Left kidney (tissue), 2 donors: ENCODE data around the gene LTBP1. TPM values are rescaled to one million over a fixed set of nuclear protein-coding genes. Genes with fewer than 3 reads are reported as not detected.

Experiments used
- DNase-seq: peaks from one replicate; pipeline ENCODE4 v3.0.0-alpha.2; 2013
- polyA plus RNA-seq: library from polyadenylated mRNA; unstranded; fragments of 120-200 nt; gene quantifications from one replicate; pipeline ENCODE4 v1.2.1, GENCODE V29; 2013; ENCODE audit not compliant: insufficient read length

LTBP1 gene
- polyA plus RNA-seq, 1 donor = 85.2 TPM

DNA sequence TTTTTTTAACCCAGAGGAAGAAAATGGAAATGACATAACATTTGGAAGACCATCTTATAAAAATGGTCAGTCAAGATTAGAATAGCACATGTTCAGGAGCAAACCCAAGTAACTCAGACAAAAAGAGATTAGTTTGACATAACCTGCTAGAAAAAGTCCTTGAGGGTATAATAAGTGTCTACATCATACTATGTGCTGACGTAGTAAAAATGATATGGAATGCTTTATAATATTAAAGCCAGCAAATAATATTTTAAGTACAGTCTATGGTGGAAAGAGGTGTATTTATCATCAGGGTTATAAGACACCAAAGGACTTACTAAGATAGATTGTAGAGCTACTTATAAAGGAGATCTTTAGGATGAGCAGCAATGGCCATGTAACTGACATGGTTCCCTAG, 169.0 kb downstream of the LTBP1 start:
- DNase-seq = no peak

DNA sequence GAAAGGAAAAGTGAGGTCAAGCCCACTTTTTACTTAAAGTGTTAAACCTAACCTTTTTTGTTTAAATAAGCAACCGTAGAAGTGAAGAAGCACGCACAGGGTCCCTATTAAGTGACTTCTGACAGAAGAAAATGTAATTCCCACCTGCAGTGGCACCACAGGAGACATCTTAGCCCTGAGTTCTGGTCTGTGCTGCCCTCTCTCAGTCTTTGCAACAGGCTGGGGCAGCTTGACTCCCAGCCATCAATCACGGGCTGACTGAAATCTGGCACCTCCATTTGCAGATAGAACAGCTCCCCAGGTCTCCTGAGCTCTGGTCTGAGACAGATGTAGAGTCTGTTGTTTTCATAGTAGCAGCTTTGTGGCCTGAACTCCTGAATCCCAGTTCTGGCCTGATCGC, 170.0 kb downstream of the LTBP1 start:
- no peak for DNase-seq

DNA sequence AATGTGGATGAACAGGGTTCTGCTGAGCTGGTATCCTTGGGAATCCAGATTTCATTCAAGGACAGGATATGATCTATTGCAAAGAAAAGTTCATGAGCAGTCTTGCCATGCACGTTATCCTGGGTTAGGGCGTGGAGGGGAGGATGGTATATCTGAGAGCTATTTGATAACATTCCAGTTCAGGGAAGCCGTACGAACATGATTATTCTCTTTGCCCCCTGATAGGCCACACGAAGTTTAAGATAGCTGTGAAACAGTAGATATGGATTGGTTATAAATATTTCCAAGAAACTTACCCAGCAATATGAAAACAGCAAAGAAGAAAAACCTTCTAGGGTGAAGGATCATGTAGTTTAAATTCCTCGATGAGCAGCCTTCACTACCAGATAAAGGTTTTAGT, 171.9 kb downstream of the LTBP1 start:
- no peak for DNase-seq

DNA sequence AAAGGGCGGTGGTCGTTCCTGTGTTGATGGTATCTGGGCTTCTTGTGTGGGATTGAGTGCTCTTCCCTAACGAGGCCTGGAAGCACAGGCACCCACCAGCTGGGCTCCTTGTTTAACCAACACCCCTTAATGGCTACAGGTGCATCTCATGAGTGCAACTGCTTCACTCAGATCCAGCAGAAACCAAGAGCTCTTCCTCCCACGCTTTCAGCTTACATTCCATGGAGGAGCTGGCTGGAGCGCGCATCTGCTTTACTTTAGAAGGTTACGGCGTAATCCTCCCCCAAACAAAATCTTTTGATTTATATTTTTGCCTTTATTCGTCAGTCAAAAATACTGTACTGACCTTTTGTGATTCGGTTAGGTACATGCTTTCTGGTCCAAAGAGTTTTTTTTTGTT, 174.7 kb downstream of the LTBP1 start:
- no peak for DNase-seq

DNA sequence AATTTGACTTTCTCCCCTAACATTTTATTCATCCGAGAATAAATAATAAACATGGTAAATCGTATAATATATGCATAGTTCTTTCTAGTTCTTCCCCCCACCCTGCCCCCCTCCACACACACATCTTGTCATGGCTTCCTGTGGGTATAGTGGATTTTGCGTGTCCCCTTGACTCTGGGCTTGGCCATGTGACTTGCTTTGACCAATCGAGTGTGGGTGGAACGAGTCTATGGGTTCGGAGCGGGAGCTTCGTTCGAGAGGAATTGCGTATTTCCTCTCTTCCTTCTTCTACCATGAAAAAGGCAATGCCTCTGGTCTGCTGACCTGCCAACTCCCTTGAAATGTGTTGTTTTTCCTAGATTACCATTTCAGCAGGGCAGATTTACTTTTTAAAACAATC, 175.2 kb downstream of the LTBP1 start:
- DNase-seq = no peak

DNA sequence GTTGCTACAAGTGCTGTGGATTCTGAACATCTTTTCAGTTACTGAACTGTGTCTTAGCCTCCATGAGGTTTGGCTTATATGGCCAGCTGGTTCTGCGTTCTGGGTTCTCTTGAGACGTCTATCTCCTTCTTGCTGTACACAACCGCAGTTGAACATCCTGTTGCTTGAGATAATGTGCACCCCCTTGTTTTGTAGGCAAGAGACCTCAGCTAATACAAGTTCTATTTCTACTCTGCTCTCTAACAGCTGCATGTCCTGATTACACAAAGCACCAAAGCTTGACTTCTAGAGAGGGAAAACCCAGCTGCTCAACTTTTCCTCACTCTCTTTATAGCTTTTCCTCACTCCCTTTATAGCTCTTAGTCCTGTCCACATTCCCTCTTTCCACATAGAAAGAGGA, 176.0 kb downstream of the LTBP1 start:
- no peak for DNase-seq

DNA sequence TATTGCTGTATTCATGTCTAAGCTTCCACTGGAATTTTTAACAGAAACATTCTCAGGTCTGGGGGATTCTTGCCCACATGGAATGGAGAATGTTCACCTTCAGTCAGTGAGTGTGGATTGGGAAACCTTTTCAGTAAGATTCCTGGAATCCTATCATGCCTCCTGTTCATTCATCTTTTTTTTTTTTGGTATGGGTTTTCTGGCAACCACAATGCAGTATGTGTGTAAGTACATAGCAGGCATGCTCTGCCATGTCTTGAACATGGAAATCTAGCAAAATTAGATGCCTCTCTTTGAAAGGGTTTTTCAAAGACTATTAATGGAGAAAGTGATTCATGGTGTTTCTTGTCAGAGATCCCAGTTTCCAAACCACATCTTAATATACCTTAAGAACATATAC, 176.5 kb downstream of the LTBP1 start:
- no peak for DNase-seq

DNA sequence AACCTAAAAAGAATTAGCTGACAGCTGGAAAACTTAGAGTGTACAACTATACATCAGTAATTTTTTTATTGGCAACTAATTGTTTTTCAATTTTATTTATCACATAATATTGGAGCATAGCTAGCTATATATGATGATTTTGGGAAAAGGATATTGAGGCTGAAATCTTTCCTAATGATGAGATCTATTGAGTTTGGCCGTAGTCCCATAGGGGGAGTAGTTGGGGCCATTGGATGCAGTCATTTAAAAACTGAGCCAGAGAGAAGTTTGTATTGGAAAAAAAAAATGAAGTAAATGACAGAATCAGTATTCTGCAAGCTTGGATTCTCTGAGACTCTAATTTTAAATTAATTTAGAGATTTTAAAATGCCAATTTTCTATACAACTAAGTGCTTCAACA, 179.8 kb downstream of the LTBP1 start:
- no peak for DNase-seq

DNA sequence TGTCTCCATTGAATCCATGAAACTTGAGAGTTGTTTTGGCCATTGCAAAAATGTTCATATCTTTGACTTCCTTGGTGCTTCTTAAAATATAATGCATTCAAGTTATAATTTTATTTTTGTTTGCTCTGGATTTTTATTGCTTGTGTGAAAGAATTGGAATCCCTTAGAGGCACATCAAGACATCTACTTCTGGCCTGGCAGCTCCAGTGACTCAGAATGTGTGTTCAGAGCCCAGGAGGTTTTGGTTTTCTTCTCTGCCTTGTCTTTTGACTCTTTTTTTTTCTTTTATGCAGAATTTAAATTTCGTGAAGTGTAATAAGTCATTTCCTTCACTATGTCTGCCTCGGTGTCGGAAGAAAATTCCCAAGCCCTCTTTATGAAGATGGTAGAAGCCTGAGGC, 180.2 kb downstream of the LTBP1 start:
- no peak for DNase-seq

DNA sequence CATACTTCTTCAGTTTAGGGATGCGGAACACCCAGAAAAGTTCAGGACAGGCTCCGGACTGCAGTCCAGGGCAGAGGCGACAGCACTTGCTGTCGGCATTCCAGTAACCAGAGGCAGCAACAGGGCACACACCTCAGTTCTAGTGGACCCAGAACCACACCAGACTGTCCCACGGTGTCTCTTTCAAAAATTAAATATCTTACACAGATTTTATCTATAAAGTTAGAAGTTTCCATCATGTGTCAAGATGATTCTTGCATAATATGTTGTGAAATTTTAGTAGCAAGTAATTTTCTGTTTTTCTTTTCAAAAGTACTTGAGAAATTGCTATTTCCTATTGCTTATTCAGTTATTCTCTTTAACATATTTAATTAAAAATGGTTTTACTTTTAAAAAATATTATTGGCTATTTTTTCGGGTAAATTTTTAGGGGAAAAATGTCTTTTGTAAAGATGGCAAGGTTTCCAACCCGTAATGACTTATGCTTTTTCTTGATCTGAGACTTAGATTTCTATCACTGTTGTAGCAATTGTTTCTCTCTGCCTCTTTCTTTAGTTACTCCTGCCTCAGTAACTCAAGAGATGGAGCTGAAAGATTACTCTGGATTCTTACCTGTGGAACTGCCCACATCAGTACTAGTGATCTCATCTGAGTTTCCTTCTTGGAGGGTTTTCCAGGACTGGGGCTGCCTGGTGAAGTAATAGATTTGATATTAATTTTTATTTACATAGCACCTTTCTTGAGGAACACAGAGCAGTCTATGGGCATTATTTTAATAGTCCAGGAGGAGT, 182.7 kb downstream of the LTBP1 start:
- DNase-seq = no peak

DNA sequence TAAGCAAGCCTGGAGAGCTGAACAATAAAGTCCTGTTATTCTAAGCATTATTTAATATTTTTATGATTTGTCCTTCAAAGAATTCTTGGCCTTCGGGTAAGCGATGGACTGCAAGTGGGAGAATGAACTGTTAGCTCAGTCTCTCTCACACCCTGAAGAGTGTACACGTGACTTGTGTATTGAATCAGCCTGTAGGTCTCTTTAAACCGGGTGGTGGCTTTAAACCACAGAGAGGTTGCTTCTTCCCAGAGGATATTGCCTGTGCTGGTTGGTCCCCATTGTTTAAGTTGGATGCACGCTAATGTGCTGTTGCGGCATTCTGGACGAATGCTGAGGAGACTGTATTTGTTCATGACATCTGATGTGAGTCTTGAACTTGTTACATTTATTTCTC, 183.3 kb downstream of the LTBP1 start:
- no peak for DNase-seq

DNA sequence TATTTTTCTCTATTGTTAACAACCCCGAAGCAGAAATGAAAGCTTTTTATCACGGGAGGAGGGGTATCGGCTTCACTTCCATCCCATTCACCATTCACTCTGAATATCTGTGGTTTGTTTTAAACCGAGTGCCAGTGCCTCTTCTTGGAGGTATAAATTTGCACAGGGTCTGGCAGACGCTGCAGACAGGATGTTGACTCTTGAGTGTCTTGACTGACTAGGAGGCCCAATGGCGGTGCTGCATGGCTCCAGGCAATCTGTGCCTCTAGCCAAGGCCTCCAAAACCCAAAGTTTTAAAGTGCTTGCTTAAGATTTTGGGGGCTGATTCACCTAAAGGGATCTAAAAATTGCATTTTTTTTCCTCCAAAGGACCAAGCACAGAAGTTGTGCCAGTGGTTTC, 183.8 kb downstream of the LTBP1 start:
- DNase-seq = no peak

DNA sequence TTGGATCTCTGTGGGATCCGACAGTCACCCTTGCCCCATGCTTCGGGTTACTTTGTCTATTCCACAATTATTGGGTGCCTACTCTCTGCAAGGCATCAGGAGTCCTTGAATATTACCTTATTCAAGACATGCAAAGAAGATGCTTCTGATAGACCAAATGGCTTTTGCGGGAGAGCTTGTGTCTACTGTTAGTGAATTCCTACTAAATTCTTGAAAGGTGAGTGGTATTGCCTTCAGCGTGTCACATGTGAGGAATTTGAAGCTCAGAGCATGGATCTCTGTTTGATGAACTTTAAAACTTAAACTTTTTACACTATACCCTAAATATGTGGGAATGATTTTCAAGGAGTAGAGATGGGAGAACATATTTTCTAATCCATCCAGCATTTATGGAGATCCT, 184.4 kb downstream of the LTBP1 start:
- no peak for DNase-seq

DNA sequence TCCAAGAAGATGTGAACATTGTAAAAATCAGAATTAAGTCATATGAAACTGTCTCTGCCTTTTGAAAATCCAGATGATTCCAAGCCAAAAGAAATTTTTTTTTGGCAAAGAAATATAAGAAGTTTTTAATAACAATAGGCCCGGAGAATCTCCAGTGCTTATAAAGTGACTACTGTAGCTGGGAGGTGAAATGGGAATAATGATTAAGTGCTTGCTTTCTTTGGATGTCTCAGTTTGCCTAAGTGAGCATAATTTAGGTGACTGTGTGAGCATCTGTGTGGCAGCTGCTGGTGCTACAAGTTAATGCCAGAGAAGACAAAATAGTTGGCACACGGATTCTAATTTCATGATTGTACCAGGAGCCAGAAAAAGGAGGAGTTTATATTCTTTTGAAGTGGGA, 185.0 kb downstream of the LTBP1 start:
- DNase-seq = no peak

DNA sequence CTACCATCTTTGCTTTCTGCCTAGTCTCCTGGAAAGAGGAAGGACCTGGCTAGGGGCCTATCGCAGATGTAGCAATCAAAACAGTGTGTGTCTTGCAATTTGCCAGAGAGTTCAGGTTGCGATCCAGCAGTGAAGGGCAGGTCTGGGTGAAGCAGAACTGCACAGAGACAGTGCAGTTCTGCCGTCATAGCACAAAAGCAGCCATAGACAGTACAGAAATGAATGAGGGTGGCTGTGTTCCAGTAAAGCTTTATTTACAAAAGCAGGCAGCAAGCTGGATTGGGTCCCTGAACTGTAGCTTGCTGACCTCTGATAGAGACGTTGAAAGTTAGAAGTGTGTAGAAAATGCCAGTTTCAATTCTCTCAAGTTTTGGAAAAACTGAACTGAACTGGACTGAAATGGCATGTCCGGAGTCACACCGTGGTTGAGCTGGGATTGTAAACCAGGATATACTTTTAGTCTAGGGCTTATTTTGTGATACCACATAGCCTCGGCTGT, 186.8 kb downstream of the LTBP1 start:
- DNase-seq = no peak

DNA sequence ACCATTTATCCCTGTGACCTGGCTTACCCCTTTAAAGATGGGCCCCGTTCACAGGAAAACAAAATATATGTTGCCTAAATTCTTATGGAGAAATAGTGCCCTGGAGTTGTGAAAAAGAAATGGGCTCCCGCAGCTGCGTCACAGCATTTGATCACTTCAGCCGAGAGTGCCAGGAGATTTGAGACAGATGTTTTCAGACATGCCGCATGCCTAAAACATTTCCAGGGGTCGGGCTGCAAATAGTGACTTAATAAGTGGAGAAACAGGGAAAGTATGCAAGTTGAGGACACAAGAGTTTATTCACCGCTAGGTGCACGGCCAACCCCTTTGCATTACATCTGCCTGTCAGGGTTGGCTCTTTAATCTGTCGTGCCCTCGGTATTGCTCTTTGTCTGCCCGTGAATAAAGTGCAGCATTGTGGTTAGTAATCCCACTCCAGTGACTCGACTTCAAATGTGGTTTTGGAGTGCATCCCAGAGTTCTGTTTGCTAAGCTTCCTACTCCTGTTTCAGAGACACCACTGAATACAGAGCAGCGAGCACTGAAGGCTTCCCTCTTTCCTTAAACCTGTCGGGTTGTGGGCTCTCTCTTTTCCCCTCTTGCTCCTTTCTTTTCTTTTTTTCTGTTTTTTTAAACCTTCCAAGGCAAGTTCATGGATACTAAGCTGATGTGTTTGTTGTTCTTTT, 187.5 kb downstream of the LTBP1 start:
- peak; percentile 59 for DNase-seq

DNA sequence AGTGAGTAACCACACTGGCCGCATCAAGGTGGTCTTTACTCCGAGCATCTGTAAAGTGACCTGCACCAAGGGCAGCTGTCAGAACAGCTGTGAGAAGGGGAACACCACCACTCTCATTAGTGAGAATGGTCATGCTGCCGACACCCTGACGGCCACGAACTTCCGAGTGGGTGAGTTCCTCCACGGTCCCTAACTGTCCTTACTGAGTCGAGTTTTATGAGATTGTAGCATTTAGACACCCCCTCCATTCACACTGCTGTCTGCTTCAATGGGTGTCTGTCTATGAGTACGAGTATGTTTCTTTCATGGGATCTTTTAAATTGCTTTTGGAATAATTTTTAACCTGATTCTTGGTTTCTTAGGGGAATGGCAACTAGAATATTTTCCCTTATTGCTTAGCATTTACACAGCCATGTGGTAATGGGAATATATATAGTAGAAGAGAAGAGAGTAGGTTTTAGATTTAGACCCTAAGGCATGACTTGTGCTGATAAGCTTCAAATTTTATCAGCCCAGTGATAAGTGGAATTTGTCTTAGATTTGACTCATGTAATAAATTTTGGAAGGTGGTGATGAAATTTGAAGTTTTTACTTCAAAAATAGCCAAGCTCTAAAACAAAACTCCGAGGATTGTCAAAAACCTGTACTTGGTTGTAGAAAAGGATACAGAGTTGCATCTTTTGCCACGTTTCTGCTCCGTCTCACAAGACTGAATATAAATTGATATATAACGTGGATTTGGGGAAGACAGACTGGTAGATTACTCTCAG, 188.2 kb downstream of the LTBP1 start:
- no peak for DNase-seq

DNA sequence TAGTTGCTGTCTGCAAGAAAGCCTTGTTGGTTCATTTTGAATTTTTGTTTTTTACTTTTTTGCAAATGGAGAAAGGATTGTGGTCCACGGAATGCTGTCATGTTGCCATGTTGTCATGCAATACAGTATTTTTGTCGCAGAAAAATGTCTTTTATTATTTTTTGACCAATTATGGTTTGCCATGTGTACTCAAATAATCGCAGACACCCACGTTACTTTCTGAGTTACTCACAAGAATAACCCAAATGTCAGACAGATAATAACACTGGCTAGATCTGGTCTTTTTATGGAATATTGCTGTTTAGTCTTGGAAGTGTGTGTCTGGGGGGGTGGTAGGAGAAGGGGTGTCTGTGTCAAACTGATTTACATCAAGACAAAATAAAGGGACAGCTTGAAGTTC, 188.9 kb downstream of the LTBP1 start:
- no peak for DNase-seq

DNA sequence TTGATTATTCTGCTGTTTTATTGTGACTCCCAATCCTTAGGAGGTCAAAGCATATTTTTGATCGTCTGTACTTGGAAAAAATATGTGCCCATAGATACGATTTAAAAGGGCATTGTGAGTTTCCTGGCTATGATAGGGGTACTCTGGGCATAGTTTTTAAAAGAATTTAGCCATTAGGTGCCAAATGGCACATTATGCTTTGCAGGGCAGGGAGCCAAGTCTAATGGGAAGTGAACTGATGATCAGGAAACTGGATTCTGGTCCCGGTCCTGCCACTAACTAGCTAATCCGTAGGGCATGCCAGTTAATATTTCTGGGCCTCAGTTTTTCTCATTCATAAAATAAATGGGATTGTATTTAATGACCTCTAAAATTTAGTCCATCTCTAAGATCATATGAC, 189.3 kb downstream of the LTBP1 start:
- DNase-seq = no peak

DNA sequence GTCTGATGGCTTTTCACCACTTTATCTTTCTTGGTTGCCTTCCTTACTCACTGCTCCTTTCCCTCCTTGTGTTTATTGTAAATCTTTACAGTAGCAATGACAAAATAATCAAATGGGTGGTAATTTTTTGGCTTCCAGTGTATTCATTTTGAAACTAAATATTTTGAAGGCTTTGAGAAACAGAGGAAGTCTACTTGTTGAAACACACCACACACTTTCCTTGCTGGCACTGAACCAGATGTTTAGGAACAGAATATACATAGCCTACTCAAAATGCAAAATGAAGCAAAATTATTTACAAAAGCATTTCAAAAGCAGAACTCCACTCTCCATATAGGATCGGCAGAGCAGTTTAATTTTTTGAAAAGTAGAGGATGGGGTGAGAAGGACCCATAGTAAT, 189.8 kb downstream of the LTBP1 start:
- DNase-seq = no peak

DNA sequence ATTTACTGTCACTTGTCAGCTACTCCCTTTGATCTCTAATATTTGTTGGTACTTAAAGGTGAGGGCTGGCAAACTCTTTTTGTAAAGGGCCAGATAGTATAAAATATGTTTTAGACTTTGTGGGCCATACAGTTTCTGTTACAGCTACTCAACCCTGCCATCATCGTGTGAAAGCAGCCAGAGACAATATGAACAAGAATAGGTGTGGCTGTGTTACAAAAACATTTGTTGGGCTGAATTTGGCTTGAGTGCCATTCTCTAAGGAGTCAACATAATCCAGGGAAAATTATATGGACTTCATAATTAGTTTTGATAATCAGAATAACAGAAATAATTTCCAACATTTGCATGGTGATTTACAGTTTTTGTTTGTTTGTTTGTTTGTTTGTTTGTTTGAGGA, 190.6 kb downstream of the LTBP1 start:
- DNase-seq = no peak

DNA sequence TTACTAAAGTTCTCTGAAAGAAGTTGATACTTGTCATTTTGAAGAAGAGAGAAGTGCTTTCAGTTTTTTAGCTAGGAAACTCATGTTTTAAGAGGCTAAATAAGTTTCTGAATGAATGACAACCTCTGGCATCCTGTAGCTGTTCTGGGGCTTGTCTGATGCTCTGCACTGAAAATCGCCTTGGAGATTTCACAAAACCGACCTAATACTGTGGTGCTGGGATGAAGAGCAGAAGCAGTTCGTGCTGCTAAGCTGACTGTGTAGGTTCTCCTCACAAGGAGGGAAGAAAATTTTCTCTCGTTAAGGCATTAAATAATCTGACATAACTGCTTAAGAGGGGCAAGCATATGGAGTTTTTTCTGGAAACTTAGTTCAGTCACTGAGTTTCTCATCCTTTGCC, 193.2 kb downstream of the LTBP1 start:
- DNase-seq = no peak

DNA sequence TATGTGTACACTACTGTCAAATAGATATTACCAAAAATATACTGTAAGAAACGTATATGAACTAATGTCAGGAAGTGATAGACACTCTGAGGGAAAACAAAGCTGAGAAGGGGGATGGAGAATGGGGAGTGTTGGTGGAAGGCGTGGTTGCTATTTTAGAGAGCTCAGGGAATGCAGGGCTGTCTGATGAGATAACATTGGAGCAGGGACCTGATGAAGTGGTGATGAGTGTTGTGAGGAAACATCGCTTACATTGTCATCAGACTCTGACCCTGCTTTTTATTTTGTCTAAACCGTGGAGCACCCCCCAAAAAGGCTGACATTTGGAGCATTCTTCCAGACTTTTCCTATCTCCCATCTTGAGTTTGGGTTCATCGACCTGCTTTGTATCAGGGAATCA, 194.7 kb downstream of the LTBP1 start:
- DNase-seq = no peak
